CD4-positive, alpha-beta T cell treated with Interleukin-12 subunit alpha and Interleukin-12 subunit beta, for 1 hour (primary cell): Measurements from ENCODE around the gene OR6J1.

Source experiments
- DNase-seq: peaks from one replicate; pipeline ENCODE4 v3.0.0-alpha.2; 2020

The OR6J1 gene

GRCh38 chr14:22601996-22602395 lies 42.2 kb downstream of the OR6J1 start:
- DNase-seq: no peak

- DNase-seq: no peak
Measured at GRCh38 chr14:22601456-22601855, 42.7 kb downstream of the OR6J1 start.

- DNase-seq: no peak
Measured at GRCh38 chr14:22600027-22600426, 44.1 kb downstream of the OR6J1 start.

- DNase-seq: no peak
Measured at GRCh38 chr14:22599349-22599748, 44.8 kb downstream of the OR6J1 start.

- DNase-seq: peak; percentile 37
Measured at GRCh38 chr14:22598896-22599244, 45.3 kb downstream of the OR6J1 start.

- DNase-seq: peak; percentile 67
Measured at GRCh38 chr14:22598099-22598895, 45.9 kb downstream of the OR6J1 start, which contains the start of gene ABHD4. Gene ABHD4, plus strand, starts transcription at chr14:22598300. Its CDS starts 7 bp downstream, at chr14:22598307.

GRCh38 chr14:22597771-22598098 lies 46.4 kb downstream of the OR6J1 start:
- DNase-seq: no peak

GRCh38 chr14:22597265-22597664 lies 46.9 kb downstream of the OR6J1 start:
- DNase-seq: no peak

- DNase-seq: no peak
Measured at GRCh38 chr14:22596354-22596879, 47.7 kb downstream of the OR6J1 start.

- no peak for DNase-seq
Measured at GRCh38 chr14:22594156-22594716, 49.9 kb downstream of the OR6J1 start.

GRCh38 chr14:22593601-22594000 lies 50.6 kb downstream of the OR6J1 start:
- DNase-seq: no peak

- no peak for DNase-seq
Measured at GRCh38 chr14:22593189-22593588, 51.0 kb downstream of the OR6J1 start.

- peak; percentile 100 for DNase-seq
Measured at GRCh38 chr14:22589096-22589839, 54.9 kb downstream of the OR6J1 start, which contains the start of gene DAD1. Gene DAD1, minus strand, starts transcription at chr14:22589224. Its CDS starts 67 bp downstream, at chr14:22589157.

- DNase-seq: peak; percentile 37
Measured at GRCh38 chr14:22588526-22589095, 55.5 kb downstream of the OR6J1 start.

GRCh38 chr14:22587677-22588422 lies 56.3 kb downstream of the OR6J1 start:
- DNase-seq: peak; percentile 51

- DNase-seq: no peak
Measured at GRCh38 chr14:22587247-22587646, 56.9 kb downstream of the OR6J1 start.

GRCh38 chr14:22583994-22584393 lies 60.2 kb downstream of the OR6J1 start:
- DNase-seq: no peak
